ENCODE measurements around the gene RFTN1.

DNA sequence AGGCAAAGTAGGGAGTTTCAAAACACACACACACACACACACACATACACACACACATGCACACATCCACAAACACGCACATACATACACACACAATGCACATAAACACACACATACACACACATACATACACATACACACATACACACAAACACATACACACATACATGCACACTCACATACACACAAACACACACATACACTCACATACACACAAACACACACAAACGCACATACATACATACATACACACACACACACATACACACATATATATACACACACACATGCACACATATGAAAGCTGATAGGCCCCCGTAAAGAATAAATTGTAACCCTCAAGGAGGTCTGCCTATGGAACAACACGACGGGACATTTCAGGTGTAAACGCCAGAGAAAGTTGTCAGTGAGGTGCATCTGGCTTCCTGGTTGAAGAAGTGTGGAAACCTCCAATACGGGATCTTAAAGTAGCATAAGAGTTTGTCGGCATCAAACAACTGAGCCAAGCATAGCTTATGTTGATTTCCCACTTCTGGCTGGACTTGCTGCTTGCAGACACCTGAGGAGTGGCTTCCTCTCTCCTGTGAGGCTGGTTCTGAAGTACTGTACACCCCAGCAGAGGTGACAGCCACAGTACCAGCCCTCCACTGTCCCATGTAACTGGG lies 5.8 kb downstream of the RFTN1 start:
- TF ChIP-seq, protein P1, sequence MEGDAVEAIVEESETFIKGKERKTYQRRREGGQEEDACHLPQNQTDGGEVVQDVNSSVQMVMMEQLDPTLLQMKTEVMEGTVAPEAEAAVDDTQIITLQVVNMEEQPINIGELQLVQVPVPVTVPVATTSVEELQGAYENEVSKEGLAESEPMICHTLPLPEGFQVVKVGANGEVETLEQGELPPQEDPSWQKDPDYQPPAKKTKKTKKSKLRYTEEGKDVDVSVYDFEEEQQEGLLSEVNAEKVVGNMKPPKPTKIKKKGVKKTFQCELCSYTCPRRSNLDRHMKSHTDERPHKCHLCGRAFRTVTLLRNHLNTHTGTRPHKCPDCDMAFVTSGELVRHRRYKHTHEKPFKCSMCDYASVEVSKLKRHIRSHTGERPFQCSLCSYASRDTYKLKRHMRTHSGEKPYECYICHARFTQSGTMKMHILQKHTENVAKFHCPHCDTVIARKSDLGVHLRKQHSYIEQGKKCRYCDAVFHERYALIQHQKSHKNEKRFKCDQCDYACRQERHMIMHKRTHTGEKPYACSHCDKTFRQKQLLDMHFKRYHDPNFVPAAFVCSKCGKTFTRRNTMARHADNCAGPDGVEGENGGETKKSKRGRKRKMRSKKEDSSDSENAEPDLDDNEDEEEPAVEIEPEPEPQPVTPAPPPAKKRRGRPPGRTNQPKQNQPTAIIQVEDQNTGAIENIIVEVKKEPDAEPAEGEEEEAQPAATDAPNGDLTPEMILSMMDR (conservative IDR thresholded peaks at IDR 0.05; ENCODE audit: low read length), result no peak
- TF ChIP-seq EZH2phosphoT487 (IDR thresholded peaks at IDR 0.05; ENCODE audit: borderline replicate concordance, low read depth, low read length), result no peak

Data from OCI-LY7 (cell line).